GM23248 (cell line): ENCODE measurements around the gene PPM1K.

Experiments used
- EZH2 ChIP-seq: fragments of 200-600 bp; sonication (generic); IDR thresholded peaks from 2 replicates; pipeline ENCODE4 v1.6.1; 2018; ENCODE audit warnings: antibody characterized with exemption, mild to moderate bottlenecking; ENCODE audit not compliant: insufficient read depth, poor library complexity, severe bottlenecking
- EZH2phosphoT487 ChIP-seq: fragments of 200-600 bp; sonication (generic); IDR thresholded peaks from 2 replicates; pipeline ENCODE4 v1.6.1; 2018; ENCODE audit warnings: antibody characterized with exemption, moderate library complexity, mild to moderate bottlenecking, low read depth; ENCODE audit not compliant: insufficient read depth

GRCh38 chr4:88223516-88223915 lies 60.8 kb downstream of the PPM1K start:
- no peak for TF ChIP-seq EZH2phosphoT487
- TF ChIP-seq EZH2: no peak
